Mesodermal cell (in vitro differentiated cells): ENCODE data around the gene TMEM205.
"Not testable (repeated sequence)": the region's sequence is repeated elsewhere in the genome, so short reads cannot be mapped to it uniquely, and the experiment has no call there.

Experiments
- H3K27ac ChIP-seq: 2 replicates; pipeline ENCODE4 v1.7.0; 2013; ENCODE audit warnings: mild to moderate bottlenecking, low read depth, low read length, moderate library complexity; ENCODE audit not compliant: severe bottlenecking
- H3K36me3 ChIP-seq: 2 replicates; pipeline ENCODE4 v1.7.1; 2013; ENCODE audit warnings: mild to moderate bottlenecking, low read length, moderate library complexity; ENCODE audit not compliant: control insufficient read depth, insufficient read depth
- H3K4me1 ChIP-seq: one replicate; pipeline ENCODE4 v1.7.1; 2013; ENCODE audit warnings: mild to moderate bottlenecking, low read length; ENCODE audit not compliant: insufficient read depth, control insufficient read depth, poor library complexity, severe bottlenecking
- H3K4me3 ChIP-seq: 2 replicates; pipeline ENCODE4 v1.7.0; 2013; ENCODE audit warnings: low read length, control low read depth, mild to moderate bottlenecking; ENCODE audit not compliant: insufficient read depth, poor library complexity, severe bottlenecking; ENCODE audit errors: extremely low read depth
- H3K9me3 ChIP-seq: 2 replicates; pipeline ENCODE4 v1.7.1; 2013; ENCODE audit warnings: mild to moderate bottlenecking, low read length, moderate library complexity; ENCODE audit not compliant: control insufficient read depth
- whole genome bisulfite sequencing, 2 experiments: methylation state at CpG; one replicate each; pipeline ENCODE4 v1.1.5; 2013; ENCODE audit warnings: missing lambda C conversion rate in 2 of 2; ENCODE audit not compliant: insufficient coverage in 2 of 2; 5-methylcytosine and 5-hydroxymethylcytosine counted together

Gene TMEM205

DNA sequence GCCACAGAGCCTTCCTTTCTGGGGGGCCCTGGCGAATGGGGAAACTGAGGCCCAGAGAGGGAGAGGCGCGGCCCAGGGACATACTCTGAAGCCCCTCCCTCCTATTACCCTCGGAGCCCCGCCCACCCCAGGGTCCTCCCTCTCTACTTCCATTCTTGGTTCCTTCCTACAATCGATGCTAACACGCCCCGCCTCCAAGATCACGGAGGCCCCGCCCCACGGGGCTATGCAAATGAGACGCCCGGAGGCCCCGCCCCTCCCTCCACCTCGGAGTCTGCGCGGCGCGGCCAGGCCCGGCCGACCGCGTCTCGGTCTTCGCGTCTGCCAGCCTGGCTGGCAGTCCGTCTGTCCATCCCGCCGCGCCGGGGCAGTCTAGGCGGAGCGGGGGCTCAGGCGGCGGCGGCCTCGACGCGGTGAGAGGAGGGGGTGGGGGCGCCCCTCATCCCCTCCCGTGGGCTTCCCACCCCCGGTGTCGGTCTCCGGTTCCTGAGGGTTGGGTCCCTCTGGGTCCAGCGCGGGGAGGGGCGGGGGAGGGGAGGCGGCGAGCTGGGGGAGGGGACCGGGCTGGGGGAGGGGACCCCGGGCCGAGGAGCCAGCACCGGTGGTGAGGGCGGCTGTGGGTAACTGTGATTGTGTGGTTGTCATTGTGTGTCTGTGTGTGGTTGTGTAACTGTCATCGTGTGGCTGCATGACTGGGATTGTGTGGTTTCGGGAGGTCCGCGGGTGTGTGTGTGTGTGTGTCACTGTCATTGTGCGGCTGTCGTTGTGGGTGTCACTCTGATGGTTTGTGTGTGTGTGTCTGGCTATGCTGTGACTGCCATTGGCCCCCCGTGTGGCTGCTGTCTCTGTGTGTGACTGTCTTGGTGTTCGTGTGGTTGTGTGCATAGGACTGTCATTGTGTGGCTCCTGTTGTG is 9.3 kb upstream of the TMEM205 start, which contains the start of gene PLPPR2:
TSS of gene PLPPR2 (plus strand) at position 273 of the 914 bp plus-strand sequence. CDS start 2,242 bp downstream, outside the sequence.
- H3K9me3 ChIP-seq = no peaks in the 10 kb centered on the region
- peak within 1 kb of the TSS; percentile 47 for H3K4me3 ChIP-seq
- WGBS, 2 experiments = 8 to 22% methylated on average over 21 to 26 of the region's 62 CpGs
- H3K27ac ChIP-seq = no peak within 1 kb of the TSS
- H3K4me1 ChIP-seq = no peaks in the 10 kb centered on the region
- no peaks in the 10 kb centered on the region for H3K36me3 ChIP-seq

DNA sequence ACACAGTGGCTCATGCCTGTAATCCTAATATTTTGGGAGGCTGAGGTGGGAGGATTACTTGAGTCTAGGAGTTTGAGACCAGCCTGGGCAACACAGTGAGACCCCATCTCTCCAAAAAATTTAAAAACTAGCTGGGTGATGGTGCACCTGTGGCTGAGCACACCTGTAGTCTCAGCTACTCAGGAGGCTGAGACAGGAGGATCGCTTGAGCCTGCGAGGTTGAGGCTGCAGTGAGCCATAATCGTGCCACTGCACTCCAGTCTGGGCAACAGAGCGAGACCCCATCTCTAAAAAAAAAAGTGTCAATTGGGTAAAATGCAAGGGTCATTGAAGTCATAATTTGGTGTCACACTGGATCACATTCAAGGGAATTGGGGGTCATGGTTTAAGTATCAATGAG is 8.0 kb upstream of the TMEM205 start:
- not testable (repeated sequence) for H3K36me3 ChIP-seq, H3K27ac ChIP-seq, H3K4me1 ChIP-seq, H3K4me3 ChIP-seq, H3K9me3 ChIP-seq
- 97 to 98% methylated on average over 4 of the region's 4 CpGs for WGBS, 2 experiments

DNA sequence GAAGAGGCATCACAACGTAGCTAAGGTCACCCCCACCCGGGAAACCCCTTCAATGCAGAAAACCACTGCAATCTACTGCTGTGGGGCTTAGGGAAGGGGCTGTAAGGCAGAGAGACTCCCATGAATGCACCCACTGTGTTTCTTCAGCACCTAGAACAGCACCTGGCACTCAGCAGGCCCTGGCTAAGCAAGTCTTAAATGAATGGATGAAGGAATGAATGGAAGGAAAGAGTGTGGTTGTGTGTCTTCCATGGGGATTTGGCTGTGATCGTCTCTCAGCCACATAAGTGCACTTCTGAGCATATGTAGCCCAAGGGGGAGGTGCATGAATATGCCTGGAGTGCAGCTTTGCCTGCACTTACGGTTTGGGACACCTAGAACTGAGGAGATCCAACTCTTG is 3.1 kb upstream of the TMEM205 start:
- Histone ChIP-seq H3K4me3 (no peak overlapping the region), H3K9me3 (no peaks in the 10 kb centered on the region), H3K4me1 (no peaks in the 10 kb centered on the region), H3K27ac (no peak overlapping the region), H3K36me3 (no peaks in the 10 kb centered on the region)
- WGBS, 2 experiments = 86 to 89% methylated on average over 4 of the region's 4 CpGs

DNA sequence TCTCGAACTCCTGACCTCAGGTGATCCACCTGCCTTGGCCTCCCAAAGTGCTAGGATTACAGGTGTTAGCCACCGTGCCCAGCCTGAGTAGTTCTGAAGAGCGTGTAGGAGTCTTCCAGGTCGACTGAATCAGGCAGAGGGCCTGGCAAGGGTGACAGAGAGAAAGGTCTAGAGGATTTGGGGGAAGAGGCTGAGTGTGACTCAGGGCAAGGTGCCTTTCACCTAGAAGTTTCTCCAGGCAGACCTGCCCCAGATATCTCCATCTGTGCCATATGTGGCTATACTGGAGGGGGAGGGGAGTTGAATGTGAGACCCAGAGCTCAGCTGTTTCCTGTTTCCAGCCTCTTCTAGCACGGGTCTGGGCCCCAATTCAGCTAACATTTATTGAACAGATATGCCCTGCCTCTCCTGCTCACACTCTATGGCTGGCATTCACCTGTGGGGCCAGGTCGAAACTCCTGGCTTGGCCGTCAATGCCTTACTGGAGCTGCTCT is 1.5 kb upstream of the TMEM205 start:
- 80 to 89% methylated on average over 6 to 7 of the region's 7 CpGs for WGBS, 2 experiments
- H3K36me3 ChIP-seq = no peaks in the 10 kb centered on the region

DNA sequence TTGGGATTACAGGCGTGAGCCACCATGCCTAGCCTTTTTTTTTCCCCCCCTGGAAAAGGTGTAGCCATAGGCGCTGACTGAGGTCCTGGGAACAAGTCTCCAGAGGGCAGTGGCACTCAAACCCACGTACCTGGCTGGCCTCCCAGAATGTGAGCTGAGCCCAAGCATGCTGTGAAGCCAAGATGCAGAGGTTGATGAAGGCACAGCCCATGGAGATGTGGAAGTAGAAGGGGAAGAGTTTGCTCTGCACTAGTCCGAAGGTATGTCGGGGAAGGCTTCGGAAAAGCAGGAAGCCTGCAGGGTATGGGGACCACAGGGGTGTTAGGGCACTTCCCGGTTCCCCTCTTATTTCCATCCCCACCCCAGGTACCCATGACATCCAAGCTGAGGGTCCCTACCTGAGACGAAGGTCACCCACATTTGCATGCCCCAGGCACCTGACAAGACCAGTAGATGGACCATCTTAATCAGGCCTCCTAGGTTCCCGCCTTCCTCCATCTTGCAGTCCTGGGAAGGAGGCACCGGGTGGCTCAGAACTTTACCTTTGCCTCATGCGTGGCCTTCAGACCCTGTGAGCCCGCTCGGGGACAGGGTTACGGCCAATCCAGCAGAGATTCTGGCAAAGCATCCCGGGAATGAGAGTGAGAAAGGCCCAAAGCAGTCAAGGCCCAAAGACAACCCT is 805 bp downstream of the TMEM205 start:
- peak overlapping the region; percentile 70 for H3K4me3 ChIP-seq
- WGBS, 2 experiments = 81% methylated on average over 9 of the region's 15 CpGs
- peaks cover 4% of the 10 kb centered on the region for H3K36me3 ChIP-seq
- no peaks in the 10 kb centered on the region for H3K9me3 ChIP-seq
- H3K27ac ChIP-seq = no peak overlapping the region
- H3K4me1 ChIP-seq = no peaks in the 10 kb centered on the region

More for the DNA sequence above, 1.5 kb upstream of the TMEM205 start:
- Histone ChIP-seq H3K27ac (no peak overlapping the region), H3K9me3 (no peaks in the 10 kb centered on the region), H3K4me3 (no peak overlapping the region), H3K4me1 (no peaks in the 10 kb centered on the region)

DNA sequence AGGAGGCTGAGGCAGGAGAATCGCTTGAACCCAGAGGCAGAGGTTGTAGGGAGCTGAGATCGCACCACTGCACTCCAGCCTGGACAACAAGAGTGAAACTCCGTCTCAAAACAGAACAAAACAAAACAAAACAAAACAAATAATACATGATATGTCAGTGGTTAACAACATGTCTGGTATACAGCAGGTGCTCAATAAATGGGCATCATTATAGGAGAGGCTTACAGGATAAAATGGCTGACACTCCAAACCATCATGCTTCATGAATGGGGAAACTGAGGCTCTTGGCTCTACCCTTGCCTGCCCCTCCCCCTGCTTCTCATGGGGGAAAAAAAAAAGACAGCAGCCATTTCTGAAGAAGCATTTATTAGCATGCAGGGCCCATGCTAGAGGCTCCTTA is 3.6 kb downstream of the TMEM205 start:
- H3K36me3 ChIP-seq = peaks cover 4% of the 10 kb centered on the region
- H3K9me3 ChIP-seq = no peaks in the 10 kb centered on the region
- no peak overlapping the region for H3K4me3 ChIP-seq
- H3K27ac ChIP-seq = no peak overlapping the region
- WGBS, 2 experiments = 80% methylated on average over 1 of the region's 3 CpGs; no CpG with 5 or more reads in 1 of the 2 experiments
- H3K4me1 ChIP-seq = peaks cover 4% of the 10 kb centered on the region

DNA sequence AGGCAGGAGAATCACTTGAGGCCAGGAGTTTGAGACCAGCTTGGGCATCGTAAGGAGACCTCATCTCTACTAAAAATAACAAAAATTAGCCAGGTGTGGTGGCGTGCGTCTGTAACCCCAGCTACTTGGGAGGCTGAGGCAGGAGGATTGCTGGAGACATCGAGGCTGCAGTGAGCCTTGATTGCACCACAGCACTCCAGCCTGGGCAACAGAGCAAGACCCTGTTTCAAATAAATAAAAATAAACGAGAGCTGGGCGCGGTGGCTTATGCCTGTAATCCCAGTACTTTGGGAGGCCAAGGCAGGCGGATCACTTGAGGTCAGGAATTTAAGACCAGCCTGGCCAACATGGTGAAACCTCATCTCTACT is 6.0 kb downstream of the TMEM205 start:
- not testable (repeated sequence) for H3K4me1 ChIP-seq, H3K27ac ChIP-seq, H3K9me3 ChIP-seq, H3K4me3 ChIP-seq
- WGBS, 2 experiments = 79 to 94% methylated on average over 4 to 6 of the region's 8 CpGs
- H3K36me3 ChIP-seq = peaks cover 21% of the 10 kb centered on the region

DNA sequence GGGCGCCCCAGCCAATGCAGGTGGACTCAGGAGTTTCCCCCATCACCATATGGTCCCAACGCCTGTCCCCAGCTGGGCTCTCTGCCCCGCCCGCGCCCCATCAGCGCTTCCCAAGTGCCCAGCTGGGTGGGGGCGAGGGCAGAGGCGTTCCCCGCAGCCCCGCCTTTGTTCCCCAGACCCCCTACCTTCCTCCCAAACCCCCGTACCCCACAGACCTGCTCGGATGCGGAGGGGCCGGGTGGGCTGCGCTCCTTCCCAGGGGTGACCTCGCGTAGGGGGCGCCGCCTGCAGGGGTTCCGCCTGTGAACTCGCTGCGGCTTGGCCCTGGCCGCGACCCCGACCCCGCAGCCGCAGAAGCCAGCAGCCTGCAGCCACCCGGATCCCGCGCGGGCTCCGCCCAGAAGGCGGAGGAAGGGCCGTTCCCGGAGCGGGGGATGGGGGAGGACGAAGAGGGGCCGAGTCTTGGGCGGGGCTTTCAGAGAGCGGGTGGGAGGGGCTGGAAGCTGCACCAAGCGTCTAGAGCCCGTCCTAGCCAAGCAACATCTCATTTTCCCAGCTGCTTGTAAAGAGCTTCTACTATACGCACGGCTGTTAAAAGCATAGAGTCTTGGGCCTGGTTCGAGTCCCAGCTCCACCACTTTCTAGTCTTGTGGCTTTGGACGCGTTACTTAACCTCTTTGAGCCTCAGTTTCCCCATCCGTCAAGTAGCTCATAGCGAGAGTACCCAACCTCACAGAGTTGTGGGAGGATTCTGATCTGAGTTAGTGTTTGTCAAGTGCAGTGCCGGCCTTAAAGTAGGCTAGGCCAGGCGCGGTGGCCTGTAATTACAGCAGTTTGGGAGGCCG is 6.6 kb downstream of the TMEM205 start, which contains the start of gene RAB3D:
TSS of gene RAB3D (minus strand) at position 404 of the 845 bp plus-strand sequence. CDS start 2,258 bp downstream, outside the sequence.
- Histone ChIP-seq H3K4me1 (peaks cover 4% of the 10 kb centered on the region), H3K36me3 (peaks cover 25% of the 10 kb centered on the region), H3K27ac (no peak within 1 kb of the TSS), H3K4me3 (peak within 1 kb of the TSS; percentile 64), H3K9me3 (no peaks in the 10 kb centered on the region)
- WGBS, 2 experiments = 13 to 14% methylated on average over 17 to 43 of the region's 53 CpGs

DNA sequence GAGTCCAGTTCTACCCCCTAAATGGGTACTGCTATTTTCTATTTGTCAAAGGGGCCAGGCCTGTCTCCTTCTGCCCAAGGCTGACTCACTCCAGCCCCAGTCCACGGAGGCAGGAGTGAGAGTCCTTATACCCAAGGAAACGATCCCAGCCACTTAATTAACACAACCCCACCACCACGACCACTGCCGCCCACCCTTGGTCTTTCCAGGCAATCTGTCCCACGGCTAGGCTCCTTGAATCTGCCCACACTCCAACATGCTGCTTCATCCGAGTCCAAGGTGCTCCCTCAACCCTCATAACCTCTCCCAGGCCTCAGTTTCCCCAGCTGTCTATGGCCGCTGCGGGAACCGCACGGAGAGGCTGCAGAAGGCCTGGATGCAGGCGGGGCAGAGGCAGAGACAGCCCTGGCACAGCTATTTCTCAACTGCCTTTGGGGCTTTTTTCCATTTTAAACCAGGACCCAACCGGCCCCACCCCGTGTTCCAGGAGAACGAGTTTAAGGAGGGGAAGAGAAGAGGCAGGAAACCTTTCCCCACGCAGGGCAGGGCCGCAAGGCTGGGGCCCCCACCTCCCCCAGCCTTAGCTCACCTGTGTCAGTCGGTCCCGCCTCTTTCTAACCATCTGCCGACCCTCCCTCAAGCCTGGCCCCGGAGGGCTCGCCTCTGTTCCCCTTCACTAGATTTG is 7.4 kb downstream of the TMEM205 start:
- H3K27ac ChIP-seq = no peak overlapping the region

DNA sequence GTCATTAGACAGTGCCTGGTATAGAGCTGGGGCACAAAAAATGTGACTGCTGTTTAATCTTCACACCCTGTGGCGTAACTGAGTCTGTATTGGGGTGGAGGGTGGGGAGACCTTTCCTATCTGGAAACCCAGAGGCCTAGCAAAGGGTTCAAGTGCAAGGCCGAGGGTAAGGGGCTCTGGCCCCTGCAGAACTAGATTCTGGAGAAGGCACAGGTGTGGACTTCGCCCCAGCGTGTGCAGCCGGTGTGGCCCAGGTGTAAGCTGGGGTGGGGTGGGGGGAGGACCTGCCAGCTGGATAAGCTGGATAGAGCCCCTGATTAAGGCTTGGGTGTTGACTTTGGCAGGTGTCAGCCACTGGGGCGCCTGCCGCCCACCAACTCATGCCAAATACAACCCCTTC is 7.9 kb downstream of the TMEM205 start:
- Histone ChIP-seq H3K36me3 (peaks cover 38% of the 10 kb centered on the region), H3K9me3 (no peaks in the 10 kb centered on the region), H3K4me1 (peaks cover 4% of the 10 kb centered on the region), H3K27ac (no peak overlapping the region), H3K4me3 (no peak overlapping the region)
- 95 to 100% methylated on average over 2 to 4 of the region's 7 CpGs for WGBS, 2 experiments

More for the DNA sequence above, 7.4 kb downstream of the TMEM205 start:
- H3K4me1 ChIP-seq = peaks cover 4% of the 10 kb centered on the region
- peak overlapping the region; percentile 64 for H3K4me3 ChIP-seq
- WGBS, 2 experiments = 26 to 56% methylated on average over 8 to 16 of the region's 21 CpGs
- H3K9me3 ChIP-seq = no peaks in the 10 kb centered on the region
- H3K36me3 ChIP-seq = peaks cover 32% of the 10 kb centered on the region
